ENCODE data around the gene B4GALT6.

GRCh38 chr18:31595121-31595771, 89.1 kb downstream of the B4GALT6 start:
- TF ChIP-seq EZH2phosphoT487 (IDR thresholded peaks at IDR 0.05; ENCODE audit: borderline replicate concordance, low read length): no peak
- TF ChIP-seq, protein P1, sequence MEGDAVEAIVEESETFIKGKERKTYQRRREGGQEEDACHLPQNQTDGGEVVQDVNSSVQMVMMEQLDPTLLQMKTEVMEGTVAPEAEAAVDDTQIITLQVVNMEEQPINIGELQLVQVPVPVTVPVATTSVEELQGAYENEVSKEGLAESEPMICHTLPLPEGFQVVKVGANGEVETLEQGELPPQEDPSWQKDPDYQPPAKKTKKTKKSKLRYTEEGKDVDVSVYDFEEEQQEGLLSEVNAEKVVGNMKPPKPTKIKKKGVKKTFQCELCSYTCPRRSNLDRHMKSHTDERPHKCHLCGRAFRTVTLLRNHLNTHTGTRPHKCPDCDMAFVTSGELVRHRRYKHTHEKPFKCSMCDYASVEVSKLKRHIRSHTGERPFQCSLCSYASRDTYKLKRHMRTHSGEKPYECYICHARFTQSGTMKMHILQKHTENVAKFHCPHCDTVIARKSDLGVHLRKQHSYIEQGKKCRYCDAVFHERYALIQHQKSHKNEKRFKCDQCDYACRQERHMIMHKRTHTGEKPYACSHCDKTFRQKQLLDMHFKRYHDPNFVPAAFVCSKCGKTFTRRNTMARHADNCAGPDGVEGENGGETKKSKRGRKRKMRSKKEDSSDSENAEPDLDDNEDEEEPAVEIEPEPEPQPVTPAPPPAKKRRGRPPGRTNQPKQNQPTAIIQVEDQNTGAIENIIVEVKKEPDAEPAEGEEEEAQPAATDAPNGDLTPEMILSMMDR (conservative IDR thresholded peaks at IDR 0.05; ENCODE audit: low read depth, low read length): no peak

Measured in PC-3 (cell line).